ENCODE measurements around the gene TMEM44. TPM values are rescaled to one million over a fixed set of nuclear protein-coding genes. Genes with fewer than 3 reads are reported as not detected.
A peak's percentile ranks its signal among the peaks of the same experiment; 100 is the strongest.

TMEM44 gene
- total and polyA plus RNA-seq, 11 donors = 3.8 to 8.5 (median 4.7) TPM

DNA sequence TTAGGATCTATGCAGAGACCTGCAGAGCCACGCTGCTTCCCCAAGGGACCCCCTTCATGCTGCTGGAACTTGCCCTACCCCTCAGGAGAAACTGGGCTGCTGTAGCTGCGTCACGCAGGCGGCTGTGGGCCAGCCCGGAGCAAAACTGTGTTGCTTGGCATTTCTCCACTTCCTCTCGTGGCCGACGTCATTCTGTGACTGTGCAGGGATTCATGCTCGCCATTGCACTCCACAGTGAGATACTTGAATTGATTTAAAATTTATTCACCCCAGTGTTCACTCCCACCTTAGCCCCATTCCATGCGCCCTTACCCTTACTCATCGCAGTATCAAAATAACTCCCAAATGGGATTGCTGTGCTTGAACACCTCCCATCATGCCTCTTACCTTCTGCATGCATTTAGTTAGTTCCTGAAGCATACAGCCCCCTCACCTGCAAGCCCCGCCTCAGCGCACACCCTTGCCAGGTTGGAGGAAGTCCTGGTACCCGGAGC, 45.7 kb downstream of the TMEM44 start:
- DNase-seq = peak; percentile 51 to 75 (median 55)
- intact Hi-C loops (cut with DNase I) = loop anchor here in 1 of 10 donors (10.0 kb wide), 1 partner anchor 253 kb away; no protein-coding TSS in a partner anchor
- H3K27me3 ChIP-seq = no peaks in the 10 kb centered on the region
- peaks cover 0 to 53% (median 16%) of the 10 kb centered on the region in 12 donors for H3K4me1 ChIP-seq
- ATAC-seq = peak; percentile 14 to 63 (median 38)
- peaks cover 0 to 35% (median 9%) of the 10 kb centered on the region in 9 donors for H3K36me3 ChIP-seq
- peak overlapping the region in 7 of 12 donors; percentile 33 to 81 (median 52) for H3K27ac ChIP-seq
- no peak overlapping the region for H3K4me3 ChIP-seq
- 56 to 69% (median 63%) methylated on average over 14 of the region's 14 CpGs for WGBS, 4 donors
- no peaks in the 10 kb centered on the region for H3K9me3 ChIP-seq
- no peak for TF ChIP-seq POLR2A (IDR thresholded peaks at IDR 0.05)
- TF ChIP-seq, protein P1, sequence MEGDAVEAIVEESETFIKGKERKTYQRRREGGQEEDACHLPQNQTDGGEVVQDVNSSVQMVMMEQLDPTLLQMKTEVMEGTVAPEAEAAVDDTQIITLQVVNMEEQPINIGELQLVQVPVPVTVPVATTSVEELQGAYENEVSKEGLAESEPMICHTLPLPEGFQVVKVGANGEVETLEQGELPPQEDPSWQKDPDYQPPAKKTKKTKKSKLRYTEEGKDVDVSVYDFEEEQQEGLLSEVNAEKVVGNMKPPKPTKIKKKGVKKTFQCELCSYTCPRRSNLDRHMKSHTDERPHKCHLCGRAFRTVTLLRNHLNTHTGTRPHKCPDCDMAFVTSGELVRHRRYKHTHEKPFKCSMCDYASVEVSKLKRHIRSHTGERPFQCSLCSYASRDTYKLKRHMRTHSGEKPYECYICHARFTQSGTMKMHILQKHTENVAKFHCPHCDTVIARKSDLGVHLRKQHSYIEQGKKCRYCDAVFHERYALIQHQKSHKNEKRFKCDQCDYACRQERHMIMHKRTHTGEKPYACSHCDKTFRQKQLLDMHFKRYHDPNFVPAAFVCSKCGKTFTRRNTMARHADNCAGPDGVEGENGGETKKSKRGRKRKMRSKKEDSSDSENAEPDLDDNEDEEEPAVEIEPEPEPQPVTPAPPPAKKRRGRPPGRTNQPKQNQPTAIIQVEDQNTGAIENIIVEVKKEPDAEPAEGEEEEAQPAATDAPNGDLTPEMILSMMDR (IDR thresholded peaks at IDR 0.05) = no peak

DNA sequence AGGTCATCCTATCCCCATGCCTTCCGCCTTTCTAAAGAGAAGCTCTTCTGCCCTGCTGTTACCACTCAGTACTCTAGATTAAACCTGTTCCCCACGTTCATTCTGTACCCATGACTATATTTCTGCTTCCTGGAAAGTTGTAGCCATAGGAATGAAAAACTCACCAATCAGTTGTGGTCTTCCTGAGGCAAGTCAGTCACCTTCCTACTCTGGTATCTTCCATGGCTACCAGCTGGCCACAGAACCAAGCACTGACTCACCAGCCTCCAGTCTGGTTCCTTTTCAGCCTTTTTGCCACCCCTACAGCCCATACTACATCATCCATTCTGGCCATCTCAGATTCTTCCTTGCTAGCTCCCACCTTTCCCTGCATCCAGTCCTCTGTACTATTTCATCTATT, 46.4 kb downstream of the TMEM44 start:
- H3K4me3 ChIP-seq = no peak overlapping the region
- H3K27me3 ChIP-seq = no peaks in the 10 kb centered on the region
- ATAC-seq = no peak
- peak overlapping the region in 7 of 12 donors; percentile 33 to 81 (median 52) for H3K27ac ChIP-seq
- peaks cover 0 to 50% (median 16%) of the 10 kb centered on the region in 12 donors for H3K4me1 ChIP-seq
- no peaks in the 10 kb centered on the region for H3K9me3 ChIP-seq
- DNase-seq = no peak
- TF ChIP-seq, protein P1 (IDR thresholded peaks at IDR 0.05) = no peak
- TF ChIP-seq POLR2A (IDR thresholded peaks at IDR 0.05) = no peak
- H3K36me3 ChIP-seq = peaks cover 0 to 35% (median 9%) of the 10 kb centered on the region in 9 donors
- intact Hi-C loops (cut with DNase I) = loop anchor here in 1 of 10 donors (10.0 kb wide), 1 partner anchor 252 kb away; no protein-coding TSS in a partner anchor
- whole genome bisulfite sequencing, 4 donors = 49 to 79% (median 61%) methylated on average over 2 of the region's 2 CpGs

DNA sequence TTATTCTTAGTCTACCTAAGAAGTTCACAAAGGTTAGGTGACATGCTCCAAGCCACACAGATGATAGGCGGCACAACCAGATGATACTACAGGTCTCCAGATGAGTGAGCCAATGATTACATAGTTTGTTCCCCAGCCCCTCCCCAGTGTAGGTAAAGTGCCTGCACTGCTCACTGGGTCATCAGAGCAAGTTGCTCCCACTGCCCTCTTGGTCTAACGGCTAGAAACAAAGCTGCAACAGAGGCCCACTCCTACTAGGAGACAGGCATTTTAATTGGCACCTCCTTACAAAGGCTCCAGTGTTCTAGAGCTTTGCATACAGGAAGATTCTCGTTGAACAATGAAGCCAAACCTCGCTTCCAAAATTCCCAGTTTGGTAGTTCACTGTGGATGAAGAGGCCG, 47.3 kb downstream of the TMEM44 start:
- Histone ChIP-seq H3K27ac (peak overlapping the region in 1 of 12 donors; percentile 94), H3K36me3 (peaks cover 0 to 34% (median 9%) of the 10 kb centered on the region in 9 donors), H3K4me3 (no peak overlapping the region), H3K27me3 (no peaks in the 10 kb centered on the region), H3K9me3 (no peaks in the 10 kb centered on the region), H3K4me1 (peaks cover 0 to 50% (median 16%) of the 10 kb centered on the region in 12 donors)
- WGBS, 4 donors = 78 to 89% (median 82%) methylated on average over 5 of the region's 5 CpGs
- TF ChIP-seq POLR2A (IDR thresholded peaks at IDR 0.05) = no peak
- TF ChIP-seq, protein P1 (IDR thresholded peaks at IDR 0.05) = no peak
- DNase-seq (no peak), ATAC-seq (no peak)
- intact Hi-C loops (cut with DNase I) = loop anchor here in 1 of 10 donors (10.0 kb wide), 1 partner anchor 251 kb away; no protein-coding TSS in a partner anchor

DNA sequence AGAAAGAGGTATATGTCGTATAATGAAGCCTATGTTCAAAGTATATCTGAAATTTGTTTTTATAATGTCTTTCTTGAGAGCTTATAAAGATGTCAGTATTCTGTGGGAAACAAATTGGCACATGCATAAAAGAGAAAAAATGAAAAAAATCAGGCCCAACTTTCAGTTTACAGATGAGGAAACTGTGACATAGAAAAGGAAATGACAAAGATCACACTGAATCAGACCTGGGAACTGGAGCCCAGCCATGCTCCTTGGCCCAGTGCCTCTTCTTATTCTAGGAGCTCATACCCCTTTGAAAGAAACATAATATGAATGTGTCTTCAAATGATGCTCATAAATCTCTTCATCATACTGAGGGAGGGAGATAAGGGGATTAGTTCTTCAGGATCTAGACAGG, 48.4 kb downstream of the TMEM44 start:
- Histone ChIP-seq H3K27me3 (no peaks in the 10 kb centered on the region), H3K27ac (peak overlapping the region in 8 of 12 donors; percentile 88 to 98 (median 94)), H3K4me1 (peaks cover 0 to 51% (median 18%) of the 10 kb centered on the region in 12 donors), H3K36me3 (peaks cover 0 to 28% (median 9%) of the 10 kb centered on the region in 9 donors), H3K4me3 (peak overlapping the region in 9 of 12 donors; percentile 63 to 95 (median 78)), H3K9me3 (no peaks in the 10 kb centered on the region)
- intact Hi-C loops (cut with DNase I) = loop anchor here in 1 of 10 donors (10.0 kb wide), 1 partner anchor 250 kb away; no protein-coding TSS in a partner anchor
- TF ChIP-seq, protein P1 (IDR thresholded peaks at IDR 0.05) = no peak
- TF ChIP-seq POLR2A (IDR thresholded peaks at IDR 0.05) = no peak
- ATAC-seq = no peak
- peak in 1 of 5 donors; percentile 49 for DNase-seq
- 94 to 98% (median 97%) methylated on average over 1 of the region's 1 CpG for WGBS, 4 donors

Data from heart left ventricle (tissue), 16 donors.